Kidney tubule cell (primary cell): Measurements from ENCODE around the gene CBY2.
"Not testable (repeated sequence)": the region's sequence is repeated elsewhere in the genome, so short reads cannot be mapped to it uniquely, and the experiment has no call there.

ENCODE experiments used
- DNase-seq: peaks from one replicate; pipeline ENCODE4 v3.0.0-alpha.2; 2018; ENCODE audit warnings: low spot score

The CBY2 gene

DNA sequence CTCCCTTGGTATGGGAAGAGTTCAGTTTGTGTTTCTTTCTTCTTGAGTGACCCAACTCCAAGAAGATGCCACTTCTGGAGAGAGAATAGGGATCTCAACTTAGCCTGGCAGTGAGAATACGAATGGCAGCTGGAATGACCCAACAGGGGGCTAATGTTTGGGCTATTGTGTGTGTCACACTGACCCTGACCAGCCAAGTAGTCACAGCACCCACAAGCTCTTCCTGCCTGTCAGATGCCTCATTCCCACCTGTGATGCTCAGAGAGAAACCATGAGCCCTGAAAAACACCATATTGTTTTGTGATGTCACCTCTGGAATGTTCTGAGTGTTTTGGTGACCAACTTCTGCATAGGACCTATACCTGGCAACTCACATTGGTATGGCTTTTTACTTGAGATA, at the start of gene CBY2:
CBY2 (plus strand) TSS at position 233 of the 400 bp plus-strand sequence; CDS start at position 304, 71 bp downstream.
- no peak for DNase-seq

DNA sequence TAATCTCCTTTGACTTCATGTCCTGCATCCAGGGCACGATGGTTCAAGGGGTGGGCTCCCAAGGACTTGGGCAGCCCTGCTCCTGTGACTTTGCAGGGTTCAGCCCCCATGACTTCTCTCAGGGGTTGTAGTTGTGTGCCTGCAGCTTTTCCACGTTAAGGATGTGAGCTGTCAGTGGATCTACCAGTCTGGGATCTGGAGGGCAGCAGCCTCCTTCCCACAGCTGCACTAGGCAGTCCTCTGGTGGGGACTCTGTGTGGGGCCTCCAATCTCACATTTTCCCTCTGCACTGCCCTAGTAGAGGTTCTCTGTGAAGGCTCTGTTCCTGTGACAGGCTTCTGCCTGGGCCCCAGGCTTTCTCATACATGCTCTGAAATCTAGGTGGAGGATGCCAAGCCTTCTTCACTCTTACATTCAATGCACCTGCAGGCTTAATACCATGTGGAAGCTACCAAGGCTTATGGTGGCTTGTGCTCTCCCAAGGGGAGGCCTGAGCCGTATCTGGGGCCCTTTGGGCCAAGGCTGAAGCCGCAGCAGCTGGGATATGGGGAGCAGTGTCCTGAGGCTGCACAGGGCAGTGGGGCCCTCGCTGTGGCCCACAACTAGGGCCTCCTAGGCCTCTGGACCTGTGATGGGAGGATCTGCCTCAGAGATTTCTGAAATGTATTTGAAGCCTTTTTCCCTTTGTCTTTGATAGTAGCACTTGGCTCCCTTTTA, 47.3 kb upstream of the CBY2 start:
- no peak for DNase-seq

- DNase-seq, result peak; percentile 67
These were observed 43.4 kb upstream of the CBY2 start for GRCh38 chr13:45658586-45659235.

DNA sequence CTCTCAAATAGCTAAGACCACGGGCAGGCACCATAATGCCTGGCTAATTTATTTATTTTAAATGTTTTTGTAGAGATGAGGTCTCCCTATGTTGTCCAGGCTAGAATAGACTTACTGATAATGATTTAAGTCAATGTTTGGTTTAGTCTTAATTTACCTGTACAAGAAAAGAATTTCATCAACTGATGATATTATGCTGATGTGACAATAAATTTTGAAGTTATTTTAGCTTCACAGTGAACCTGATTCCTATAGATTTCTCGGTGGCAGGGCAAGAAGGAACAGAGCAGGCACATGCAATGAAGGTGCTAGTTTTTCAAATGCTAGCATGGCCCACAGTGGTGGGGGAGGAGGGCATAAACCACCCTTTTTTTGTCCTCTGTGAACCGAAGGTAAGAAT, 42.6 kb upstream of the CBY2 start:
- DNase-seq, result no peak

GRCh38 chr13:45660458-45660857, 41.7 kb upstream of the CBY2 start:
- not testable (repeated sequence) for DNase-seq

DNA sequence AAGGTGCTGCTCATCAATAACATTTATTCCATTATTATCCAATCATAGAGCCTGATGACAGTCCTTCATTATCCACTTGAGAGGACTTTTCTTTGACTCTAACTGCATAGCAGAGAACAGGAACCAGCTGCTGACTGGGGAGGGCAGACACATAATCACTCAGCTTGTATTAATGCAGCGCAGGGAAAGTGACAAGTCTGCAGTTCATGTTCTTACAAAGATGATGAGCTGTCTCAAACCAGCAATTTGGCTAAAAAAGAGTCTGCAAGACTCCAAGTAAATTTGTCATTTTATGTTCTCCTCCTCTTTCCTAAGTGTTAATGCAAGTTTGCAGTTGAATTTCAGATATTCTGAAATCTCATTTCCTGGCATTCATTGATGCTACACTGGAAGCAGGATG, 40.0 kb upstream of the CBY2 start:
- no peak for DNase-seq

DNA sequence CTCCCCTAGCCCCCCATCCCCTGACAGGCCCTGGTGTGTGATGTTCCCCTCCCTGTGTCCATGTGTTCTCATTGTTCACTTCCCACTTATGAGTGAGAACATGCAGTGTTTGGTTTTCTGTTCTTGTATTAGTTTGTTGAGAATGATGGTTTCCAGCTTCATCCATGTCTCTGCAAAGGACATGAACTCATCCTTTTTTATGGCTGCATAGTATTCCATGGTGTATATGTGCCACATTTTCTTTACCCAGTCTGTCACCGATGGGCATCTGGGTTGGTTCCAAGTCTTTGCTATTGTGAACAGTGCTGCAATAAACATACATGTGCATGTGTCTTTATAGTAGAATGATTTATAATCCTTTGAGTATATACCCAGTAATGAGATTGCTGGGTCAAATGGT, 39.2 kb upstream of the CBY2 start:
- DNase-seq, result not testable (repeated sequence)

GRCh38 chr13:45669626-45670025, 32.5 kb upstream of the CBY2 start:
- DNase-seq, result not testable (repeated sequence)

DNA sequence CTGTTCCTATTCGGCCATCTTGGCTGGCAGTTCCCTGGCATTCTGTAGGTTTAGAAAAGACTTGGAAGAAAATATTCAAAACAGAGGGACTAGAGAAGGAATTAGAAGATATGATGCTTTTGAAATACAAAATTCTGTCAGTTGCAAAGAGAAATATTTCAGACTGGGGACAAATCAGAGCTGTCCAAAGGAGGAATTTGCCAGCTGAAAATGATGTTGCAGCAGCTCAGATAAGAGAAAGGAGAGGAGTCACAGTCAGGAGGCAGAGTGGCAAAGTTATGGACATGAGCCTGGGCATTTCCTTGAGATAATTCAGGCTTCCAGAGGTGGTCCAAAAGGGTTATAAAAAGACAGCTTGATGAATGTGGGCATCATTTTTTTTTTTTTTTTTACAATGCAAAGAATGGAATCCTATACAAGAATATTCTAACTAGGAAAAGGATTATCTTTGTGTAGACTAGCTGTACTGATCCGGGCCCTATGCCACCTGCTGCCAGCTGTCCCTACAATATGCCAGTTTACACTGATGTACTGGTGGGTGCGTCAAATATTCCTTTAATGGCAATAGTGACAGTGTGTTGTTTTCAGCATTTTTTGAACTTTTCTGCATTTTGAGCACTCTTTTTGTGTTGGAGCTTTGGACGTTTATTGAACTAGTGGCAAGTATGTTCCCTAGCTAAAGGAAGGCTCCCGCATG, 31.8 kb upstream of the CBY2 start:
- DNase-seq, result no peak

GRCh38 chr13:45674908-45675307, 27.2 kb upstream of the CBY2 start:
- peak; percentile 90 for DNase-seq

DNA sequence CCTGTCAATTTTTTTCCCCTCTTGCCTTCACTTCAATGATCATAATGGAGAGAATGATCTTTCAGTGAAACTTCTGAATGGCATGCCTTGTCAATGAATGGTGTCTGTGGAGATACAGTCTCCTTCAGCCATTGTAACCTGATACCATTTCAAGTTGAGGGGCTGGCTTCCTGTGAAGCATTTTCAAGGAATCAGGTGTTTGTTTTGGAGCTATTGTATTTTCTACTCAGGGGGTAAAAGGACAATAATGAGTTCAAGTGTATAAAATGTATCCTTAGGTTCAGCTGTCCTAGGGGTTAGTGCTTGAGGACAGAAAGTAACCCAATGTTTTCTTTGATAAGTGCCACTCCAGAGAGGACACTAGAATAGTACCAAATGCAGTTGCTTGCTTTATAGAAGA, 23.8 kb upstream of the CBY2 start:
- DNase-seq, result no peak

DNA sequence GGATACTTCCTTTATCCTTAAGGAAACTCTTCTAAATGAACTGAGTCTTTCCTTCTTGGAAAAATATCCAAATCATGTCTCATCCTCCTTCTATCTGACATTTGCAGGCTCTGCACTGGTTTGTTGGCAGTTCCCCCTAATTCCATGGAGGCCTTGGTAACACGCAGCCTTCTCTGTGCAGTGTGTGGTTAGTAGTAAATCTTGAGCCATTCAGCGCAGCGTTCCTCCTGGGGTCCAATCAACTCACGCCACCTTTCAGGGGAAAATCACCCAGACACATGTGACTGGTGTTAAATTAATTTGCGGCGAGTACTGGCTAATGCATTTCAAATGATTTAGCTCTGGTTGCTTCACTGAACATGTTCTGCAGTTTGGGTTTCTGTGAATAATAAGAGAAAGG, 21.0 kb upstream of the CBY2 start:
- no peak for DNase-seq

DNA sequence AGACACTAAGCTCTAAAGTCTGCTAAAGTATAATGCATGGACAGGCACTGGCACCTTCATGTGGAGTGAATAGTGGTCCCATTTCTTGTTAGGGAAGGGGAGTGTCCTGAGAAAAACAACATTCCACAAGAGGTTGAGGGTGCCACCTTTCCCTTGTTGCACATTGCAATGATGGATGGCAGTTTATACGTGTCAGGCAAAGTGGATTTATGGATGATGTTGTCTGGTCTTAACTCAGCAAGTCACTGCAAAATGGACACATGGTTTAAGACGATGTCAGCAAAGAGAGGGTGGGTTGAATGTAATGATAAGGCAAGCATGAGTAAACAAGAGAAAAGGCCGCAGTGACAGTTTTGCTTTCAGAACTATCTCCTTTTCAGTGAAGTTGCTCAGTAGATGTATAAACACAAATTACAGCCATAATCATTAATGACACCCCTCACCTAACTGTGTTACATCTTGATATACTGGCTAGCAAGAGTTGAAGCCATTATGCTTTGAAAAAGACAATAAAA, 19.6 kb upstream of the CBY2 start:
- DNase-seq, result no peak

- no peak for DNase-seq
These were observed 18.4 kb upstream of the CBY2 start for GRCh38 chr13:45683701-45684100.

GRCh38 chr13:45688577-45688976, 13.5 kb upstream of the CBY2 start:
- DNase-seq, result no peak

DNA sequence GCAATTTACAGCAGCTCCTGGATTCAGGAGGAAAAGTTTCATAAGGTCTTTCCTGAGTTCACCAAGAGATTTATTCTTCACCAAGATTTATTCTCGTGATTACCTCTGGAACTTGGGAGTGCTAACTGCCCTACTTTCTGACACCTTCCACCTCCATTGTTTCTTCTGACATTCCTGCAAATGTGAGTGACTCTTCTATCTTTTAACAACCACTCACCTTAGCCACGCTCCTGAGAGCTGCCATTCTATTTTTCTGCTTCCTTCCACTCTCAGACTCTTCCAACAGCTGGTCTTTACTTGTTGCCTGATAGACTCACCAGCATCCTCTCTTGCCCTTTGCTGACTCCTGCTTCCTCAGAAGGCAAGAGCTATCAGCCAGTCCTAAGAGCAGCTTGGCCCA, 11.5 kb upstream of the CBY2 start:
- DNase-seq, result no peak

DNA sequence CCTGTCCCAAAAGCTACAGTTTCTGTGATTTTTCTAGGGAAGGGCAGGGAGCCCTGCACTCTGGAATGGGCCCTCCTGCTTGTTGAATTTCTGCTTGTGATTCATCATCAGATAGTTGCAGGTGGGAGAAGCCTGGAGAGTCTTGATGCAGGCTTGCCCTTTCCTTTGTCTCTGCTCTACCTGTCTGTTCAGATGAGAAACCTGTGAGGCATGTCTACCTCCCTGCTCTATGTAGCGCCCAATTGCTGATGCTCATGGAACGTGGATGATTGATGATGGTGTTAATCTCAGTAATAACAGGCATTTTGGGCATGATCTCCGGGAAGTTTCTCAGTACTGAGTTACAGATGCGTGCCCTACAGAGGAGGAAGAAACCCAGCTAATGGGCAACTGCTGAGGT, 10.9 kb upstream of the CBY2 start:
- no peak for DNase-seq

DNA sequence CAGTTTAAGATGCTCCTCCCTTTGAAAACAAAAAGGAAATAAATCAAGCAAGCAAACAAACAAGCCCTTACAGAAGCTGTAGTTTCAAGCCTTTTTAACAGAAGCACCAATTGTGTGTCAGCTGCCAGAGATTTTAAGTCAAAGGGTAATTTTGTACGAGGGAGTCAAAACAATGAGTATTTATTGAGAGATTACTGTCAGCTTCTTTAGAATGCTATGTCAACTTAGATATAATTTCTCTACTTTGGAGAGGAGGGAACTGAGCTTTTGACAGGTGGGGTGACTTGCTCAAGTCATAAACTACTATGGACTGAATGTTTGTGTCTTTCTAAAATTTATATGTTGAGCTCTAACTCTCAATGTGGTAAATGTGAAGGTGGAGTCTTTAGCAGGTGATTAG, 10.5 kb upstream of the CBY2 start:
- DNase-seq, result no peak

DNA sequence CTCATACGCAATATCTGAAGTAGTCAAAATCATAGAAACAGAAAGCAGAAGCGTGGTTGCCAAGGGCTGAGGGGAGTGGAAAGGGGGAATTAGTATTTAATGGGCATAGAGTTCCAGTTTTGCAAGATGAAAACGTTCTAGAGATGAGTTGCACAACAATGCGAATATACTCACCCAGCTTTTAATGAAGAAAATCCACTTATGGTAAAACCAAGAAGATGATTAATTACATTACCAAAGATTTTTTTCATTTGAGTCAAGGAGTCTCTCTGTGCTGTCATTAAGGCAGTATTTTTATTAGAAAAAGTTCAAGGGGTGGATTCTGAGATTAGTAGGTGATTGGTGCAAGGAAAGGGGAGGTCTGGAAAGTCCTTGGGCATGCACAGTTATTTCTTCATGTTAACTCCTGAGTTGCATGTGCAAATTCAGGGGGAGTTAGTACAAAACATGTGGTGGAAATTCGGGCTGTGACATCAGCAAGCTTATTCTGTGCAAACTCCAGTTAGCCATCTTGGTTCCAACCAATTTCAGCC, 6.9 kb upstream of the CBY2 start:
- no peak for DNase-seq

- DNase-seq, result peak; percentile 28
These were observed 5.4 kb upstream of the CBY2 start for GRCh38 chr13:45696610-45697226.

DNA sequence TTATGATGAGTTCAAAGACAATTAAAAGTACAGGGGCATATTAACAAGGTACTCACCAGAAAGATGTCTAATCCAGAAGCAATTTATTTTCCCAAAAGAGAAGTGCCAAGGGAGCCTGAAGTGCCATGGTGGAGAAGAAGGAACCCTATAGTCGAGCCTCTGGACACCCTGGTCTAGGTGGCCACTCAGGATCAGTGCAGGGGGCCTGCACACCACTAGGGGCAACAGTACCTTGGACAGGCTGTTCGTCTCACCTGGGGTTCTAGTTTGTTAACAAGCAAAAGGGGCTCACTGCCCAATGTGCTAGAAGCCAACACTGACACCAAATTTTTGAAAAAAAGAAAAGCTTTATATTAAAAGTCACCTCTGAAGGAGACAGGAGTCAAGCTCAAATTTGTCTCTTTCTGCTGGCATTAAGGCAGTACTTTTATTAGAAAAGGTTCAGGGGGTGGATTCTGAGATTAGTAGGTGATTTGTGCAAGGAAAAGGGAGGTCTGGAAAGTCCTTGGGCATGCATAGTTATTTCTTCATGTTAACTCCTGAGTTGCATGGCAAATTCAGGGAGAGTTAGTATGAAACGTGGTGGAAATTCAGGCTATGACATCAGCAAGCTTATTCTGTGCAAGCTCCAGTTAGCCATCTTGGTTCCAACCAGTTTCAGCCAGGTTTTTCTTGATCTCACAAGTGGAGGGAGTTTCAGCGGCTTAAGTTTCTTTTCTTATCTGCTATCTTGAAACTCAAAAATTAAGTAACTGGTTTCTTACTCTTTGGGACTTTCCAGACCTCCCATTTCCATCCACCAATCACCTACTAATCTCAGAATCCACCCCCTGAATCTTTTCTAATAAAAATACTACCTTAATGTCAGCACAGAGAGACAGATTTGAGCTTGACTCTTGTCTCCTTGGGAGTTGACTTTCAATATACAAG, 884 bp upstream of the CBY2 start:
- no peak for DNase-seq
